IMR-90 (cell line): Measurements from ENCODE around the gene SP140L. TPM values are rescaled to one million over a fixed set of nuclear protein-coding genes. Genes with fewer than 3 reads are reported as not detected.

Experiments
- ATAC-seq: fragments of 200-7000 bp; cut with Tn5 transposase; 2 replicates; pipeline ENCODE4 v1.9.1; 2020; ENCODE audit warnings: low read depth, mild to moderate bottlenecking, moderate library complexity
- BruUV-seq: library from RNA; stranded (reverse); fragments of 400-500 nt; replicated peaks from 2 replicates; lab custom pipeline; 2021; lab: Mats Ljungman, UMichigan
- CTCF ChIA-PET: fragments of 300-600 bp; formaldehyde crosslinking; extraction: SDS; loops from one replicate; lab custom pipeline; 2021; ENCODE audit warnings: antibody characterized with exemption; lab: Yijun Ruan, JAX
- POLR2A ChIA-PET: fragments of 300-600 bp; sonication (Branson Sonifier 250); formaldehyde crosslinking; loops from one replicate; lab custom pipeline; 2022; ENCODE audit warnings: antibody characterized with exemption; ENCODE audit not compliant: unreplicated experiment; lab: Charles Lee
- DNase-seq: peaks from one replicate; pipeline ENCODE4 v3.0.0; 2013
- H2AFZ ChIP-seq: replicated peaks from 2 replicates; pipeline ENCODE3; 2013; ENCODE audit warnings: low read length, mild to moderate bottlenecking; ENCODE audit not compliant: poor library complexity
- H2AK5ac ChIP-seq: 2 replicates; pipeline ENCODE4 v1.6.1; 2013; ENCODE audit warnings: low read depth, low read length, inconsistent platforms
- H2AK9ac ChIP-seq: replicated peaks from 2 replicates; pipeline ENCODE3; 2013; ENCODE audit warnings: mild to moderate bottlenecking, low read depth, low read length, moderate library complexity; ENCODE audit not compliant: poor library complexity
- H2BK120ac ChIP-seq: 2 replicates; pipeline ENCODE4 v1.6.1; 2013; ENCODE audit warnings: low read depth, low read length, inconsistent platforms
- H2BK15ac ChIP-seq: 3 replicates; pipeline ENCODE4 v1.6.1; 2013; ENCODE audit warnings: low read depth, low read length, inconsistent platforms
- H2BK20ac ChIP-seq: 2 replicates; pipeline ENCODE4 v1.6.1; 2013; ENCODE audit warnings: low read depth, mild to moderate bottlenecking, inconsistent platforms, low read length, moderate library complexity
- H2BK5ac ChIP-seq: 2 replicates; pipeline ENCODE4 v1.6.1; 2013; ENCODE audit warnings: mild to moderate bottlenecking, low read depth, low read length, inconsistent platforms; ENCODE audit not compliant: poor library complexity, severe bottlenecking
- H3K14ac ChIP-seq: replicated peaks from 2 replicates; pipeline ENCODE4 v1.6.1; 2013; ENCODE audit warnings: low read depth, low read length, inconsistent platforms
- H3K18ac ChIP-seq: 2 replicates; pipeline ENCODE4 v1.6.1; 2013; ENCODE audit warnings: low read depth, low read length, control low read depth
- H3K23ac ChIP-seq: 2 replicates; pipeline ENCODE4 v1.6.1; 2013; ENCODE audit warnings: low read depth, low read length, inconsistent platforms
- H3K27ac ChIP-seq: 2 replicates; pipeline ENCODE4 v1.5.1; 2013; ENCODE audit warnings: mild to moderate bottlenecking, control low read depth, low read length; ENCODE audit not compliant: insufficient read depth
- H3K27me3 ChIP-seq: 2 replicates; pipeline ENCODE4 v1.6.1; 2013; ENCODE audit warnings: low read length; ENCODE audit not compliant: control insufficient read depth, insufficient read depth
- H3K36me3 ChIP-seq: 2 replicates; pipeline ENCODE4 v1.6.1; 2013; ENCODE audit warnings: low read length, mixed read lengths; ENCODE audit not compliant: control insufficient read depth, insufficient read depth
- H3K4ac ChIP-seq: 2 replicates; pipeline ENCODE4 v1.6.1; 2013; ENCODE audit warnings: low read depth, low read length, inconsistent platforms
- H3K4me1 ChIP-seq: 2 replicates; pipeline ENCODE4 v1.6.1; 2013; ENCODE audit warnings: low read length, mixed read lengths; ENCODE audit not compliant: control insufficient read depth, insufficient read depth
- H3K4me2 ChIP-seq: 2 replicates; pipeline ENCODE4 v1.6.1; 2013; ENCODE audit warnings: low read depth, mild to moderate bottlenecking, control low read depth, low read length, moderate library complexity
- H3K4me3 ChIP-seq: 2 replicates; pipeline ENCODE4 v1.5.1; 2013; ENCODE audit warnings: low read depth, mild to moderate bottlenecking, control low read depth, low read length, moderate library complexity; ENCODE audit not compliant: insufficient read depth
- H3K56ac ChIP-seq: 2 replicates; pipeline ENCODE4 v1.6.1; 2013; ENCODE audit warnings: low read length, inconsistent platforms; ENCODE audit not compliant: insufficient read depth; ENCODE audit errors: extremely low read depth
- H3K79me1 ChIP-seq, 2 experiments: 2 replicates each; pipeline ENCODE4 v1.6.1; 2013; ENCODE audit warnings: low read length in 2 of 2, inconsistent platforms in 1 of 2, low read depth in 1 of 2
- H3K9ac ChIP-seq: 2 replicates; pipeline ENCODE4 v1.6.1; 2013; ENCODE audit warnings: low read depth, low read length, control low read depth
- H3K9me1 ChIP-seq: 2 replicates; pipeline ENCODE4 v1.6.1; 2013; ENCODE audit warnings: low read length, inconsistent platforms; ENCODE audit not compliant: insufficient read depth
- H3K9me3 ChIP-seq: 2 replicates; pipeline ENCODE4 v1.6.1; 2013; ENCODE audit warnings: low read length; ENCODE audit not compliant: control insufficient read depth, insufficient read depth
- H4K20me1 ChIP-seq: 2 replicates; pipeline ENCODE4 v1.6.1; 2013; ENCODE audit warnings: low read length, inconsistent platforms; ENCODE audit not compliant: insufficient read depth
- H4K5ac ChIP-seq: 2 replicates; pipeline ENCODE4 v1.6.1; 2013; ENCODE audit warnings: mild to moderate bottlenecking, low read depth, low read length, control low read depth
- H4K8ac ChIP-seq, 2 experiments: 2 replicates each; pipeline ENCODE4 v1.6.1; 2013; ENCODE audit warnings: low read depth in 2 of 2, low read length in 2 of 2, control low read depth in 1 of 2, inconsistent platforms in 1 of 2
- H4K91ac ChIP-seq: 2 replicates; pipeline ENCODE4 v1.6.1; 2013; ENCODE audit warnings: low read depth, low read length, inconsistent platforms; ENCODE audit not compliant: insufficient read depth
- CHD1 ChIP-seq: IDR thresholded peaks from 2 replicates; pipeline ENCODE4 v1.6.1; 2012; ENCODE audit warnings: low read depth, low read length, improper control_type of control experiment
- MAFK ChIP-seq: IDR thresholded peaks from 2 replicates; pipeline ENCODE4 v1.6.1; 2012; ENCODE audit warnings: low read depth, low read length, improper control_type of control experiment
- WGBS, 2 experiments: methylation state at CpG; one replicate each; pipeline versions ENCODE4 v1.1.5 to v1.1.7; 2013; ENCODE audit warnings: missing lambda C conversion rate in 2 of 2; ENCODE audit not compliant: insufficient read length in 1 of 2; ENCODE audit errors: extremely low coverage in 2 of 2; 5-methylcytosine and 5-hydroxymethylcytosine counted together
- dilution Hi-C: fragments of 300-500 bp; cut with HindIII; formaldehyde crosslinking; loops from one replicate; pipeline ENCODE4 v1.14.3; 2018; ENCODE audit warnings: low sequenced_read_pairs; ENCODE audit not compliant: unreplicated experiment
- in situ Hi-C: fragments of 300-500 bp; cut with MboI; formaldehyde crosslinking; loops from 3 replicates; pipeline ENCODE4 v1.14.3; 2019; ENCODE audit warnings: low sequenced_read_pairs, inconsistent platforms, mixed read lengths
- intact Hi-C: fragments of 100-400 bp; cut with micrococcal nuclease; formaldehyde crosslinking; loops from 2 replicates; pipeline ENCODE4 v1.10.0; 2022
- polyA plus RNA-seq, 3 experiments: library from polyadenylated mRNA; depleted of rRNA; stranded (reverse); fragments of >200 nt; gene quantifications; 2 replicates each; pipeline ENCODE4 v1.2.3, GENCODE V29; 2012; ENCODE audit warnings: low replicate concordance in 1 of 3
- total RNA-seq: library from RNA; depleted of rRNA; stranded (reverse); fragments of >200 nt; gene quantifications from 2 replicates; pipeline ENCODE4 v1.2.3, GENCODE V29; 2012

Gene SP140L
- total and polyA plus RNA-seq, 2 of the 4 experiments (the other 2 are of a cell fraction) = 5.4 to 11.2 TPM

GRCh38 chr2:230282936-230283335, 44.1 kb upstream of the SP140L start:
- CTCF ChIA-PET = no interaction called here
- POLR2A ChIA-PET = no interaction called here
- Histone ChIP-seq H4K91ac (no peak overlapping the region), H2BK120ac (no peak overlapping the region), H3K79me1 (no peaks in the 10 kb centered on the region), H3K9me1 (no peaks in the 10 kb centered on the region), H2AK9ac (no peak overlapping the region), H2BK15ac (no peak overlapping the region), H3K36me3 (no peaks in the 10 kb centered on the region), H3K4ac (no peak overlapping the region), H3K9ac (no peak overlapping the region), H4K8ac (no peak overlapping the region), H4K20me1 (no peaks in the 10 kb centered on the region), H2AFZ (no peak overlapping the region), H3K27ac (no peak overlapping the region), H2AK5ac (no peak overlapping the region), H3K18ac (no peak overlapping the region), H3K23ac (no peak overlapping the region), H3K56ac (no peak overlapping the region), H3K4me3 (no peak overlapping the region), H3K14ac (no peak overlapping the region), H3K4me2 (no peak overlapping the region), H4K5ac (no peak overlapping the region), H3K9me3 (no peaks in the 10 kb centered on the region), H2BK20ac (no peak overlapping the region), H2BK5ac (no peak overlapping the region), H3K27me3 (no peaks in the 10 kb centered on the region), H3K4me1 (no peaks in the 10 kb centered on the region)
- intact Hi-C loops (loop anchor here (5.0 kb wide), 1 partner anchor 84 kb away; no protein-coding TSS in a partner anchor), dilution Hi-C loops (no loop called here), in situ Hi-C loops (no loop called here)
- TF ChIP-seq MAFK (peak; percentile 71), CHD1 (no peak)
- no TSS peak for BruUV-seq
- DNase-seq (no peak), ATAC-seq (no peak)
- 80% methylated on average over 1 of the region's 2 CpGs; no CpG with 5 or more reads in 1 of the 2 experiments for WGBS, 2 experiments
